GM12874 (cell line): ENCODE results near the gene REELD1.

Experiments
- TF ChIP-seq, protein P1 (sequence below): IDR thresholded peaks from 2 replicates; pipeline ENCODE4 v1.5.1; 2011; ENCODE audit warnings: low read depth, mild to moderate bottlenecking, control low read depth, low read length, moderate library complexity; ENCODE audit not compliant: insufficient read depth

Gene REELD1

GRCh38 chr4:146252969-146253611 lies 38.8 kb downstream of the REELD1 start:
- TF ChIP-seq, protein P1, sequence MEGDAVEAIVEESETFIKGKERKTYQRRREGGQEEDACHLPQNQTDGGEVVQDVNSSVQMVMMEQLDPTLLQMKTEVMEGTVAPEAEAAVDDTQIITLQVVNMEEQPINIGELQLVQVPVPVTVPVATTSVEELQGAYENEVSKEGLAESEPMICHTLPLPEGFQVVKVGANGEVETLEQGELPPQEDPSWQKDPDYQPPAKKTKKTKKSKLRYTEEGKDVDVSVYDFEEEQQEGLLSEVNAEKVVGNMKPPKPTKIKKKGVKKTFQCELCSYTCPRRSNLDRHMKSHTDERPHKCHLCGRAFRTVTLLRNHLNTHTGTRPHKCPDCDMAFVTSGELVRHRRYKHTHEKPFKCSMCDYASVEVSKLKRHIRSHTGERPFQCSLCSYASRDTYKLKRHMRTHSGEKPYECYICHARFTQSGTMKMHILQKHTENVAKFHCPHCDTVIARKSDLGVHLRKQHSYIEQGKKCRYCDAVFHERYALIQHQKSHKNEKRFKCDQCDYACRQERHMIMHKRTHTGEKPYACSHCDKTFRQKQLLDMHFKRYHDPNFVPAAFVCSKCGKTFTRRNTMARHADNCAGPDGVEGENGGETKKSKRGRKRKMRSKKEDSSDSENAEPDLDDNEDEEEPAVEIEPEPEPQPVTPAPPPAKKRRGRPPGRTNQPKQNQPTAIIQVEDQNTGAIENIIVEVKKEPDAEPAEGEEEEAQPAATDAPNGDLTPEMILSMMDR = no peak

DNA sequence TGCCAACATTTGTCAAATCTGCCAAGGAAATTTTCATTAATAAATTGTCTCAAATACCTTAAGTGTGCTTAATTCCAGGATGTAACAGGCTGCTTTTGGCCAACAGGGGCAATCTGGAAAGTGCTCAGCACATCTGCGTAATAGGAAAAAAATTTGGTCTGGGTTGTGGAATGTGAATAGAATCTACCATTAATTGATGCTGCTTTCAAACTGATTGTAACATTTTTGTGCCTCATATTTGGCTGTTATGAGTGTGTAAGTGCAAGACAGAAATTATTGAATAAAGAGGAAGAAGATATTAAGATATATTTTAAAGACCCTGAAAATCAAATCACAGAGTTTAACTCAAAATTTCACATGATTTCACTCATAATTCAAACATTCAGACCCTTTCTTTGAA lies 41.1 kb downstream of the REELD1 start:
- TF ChIP-seq, protein P1 = no peak

DNA sequence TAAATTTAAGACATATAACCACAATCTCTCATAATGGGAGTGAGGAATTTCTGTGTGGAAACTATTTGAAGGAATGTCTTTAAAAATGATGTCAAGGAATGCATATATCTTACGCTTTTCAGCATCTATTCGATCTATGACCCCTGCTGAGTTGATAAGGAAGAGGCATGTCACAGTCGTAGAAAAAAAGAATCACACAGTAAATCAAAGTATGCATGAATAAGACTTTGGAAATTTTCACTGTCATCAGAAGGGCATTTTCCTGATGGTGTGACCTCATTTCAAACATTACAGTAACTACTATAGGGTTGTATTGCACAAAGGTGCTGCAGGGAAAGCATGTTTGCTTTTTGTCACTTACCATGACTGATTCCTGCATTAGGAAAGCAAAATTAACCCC lies 41.5 kb downstream of the REELD1 start:
- TF ChIP-seq, protein P1 = no peak

DNA sequence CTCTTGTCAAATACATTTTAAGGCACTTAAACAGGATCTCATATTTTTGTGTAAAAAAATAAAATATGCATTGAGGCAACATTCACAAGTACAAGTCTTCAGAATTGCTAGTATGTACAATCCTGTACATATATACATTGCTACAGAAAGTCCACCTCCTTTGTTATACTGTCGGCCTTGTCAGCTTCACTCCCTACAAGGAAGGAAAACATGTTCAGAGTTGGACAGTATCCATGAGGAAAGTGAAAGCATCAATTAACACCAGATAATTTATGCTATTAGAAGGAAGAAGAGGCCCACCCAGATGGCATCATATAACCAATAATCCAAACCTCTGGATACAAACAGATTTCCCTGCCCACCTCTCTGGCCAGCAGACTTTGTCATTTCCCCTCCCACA lies 42.0 kb downstream of the REELD1 start:
- TF ChIP-seq, protein P1 = no peak

DNA sequence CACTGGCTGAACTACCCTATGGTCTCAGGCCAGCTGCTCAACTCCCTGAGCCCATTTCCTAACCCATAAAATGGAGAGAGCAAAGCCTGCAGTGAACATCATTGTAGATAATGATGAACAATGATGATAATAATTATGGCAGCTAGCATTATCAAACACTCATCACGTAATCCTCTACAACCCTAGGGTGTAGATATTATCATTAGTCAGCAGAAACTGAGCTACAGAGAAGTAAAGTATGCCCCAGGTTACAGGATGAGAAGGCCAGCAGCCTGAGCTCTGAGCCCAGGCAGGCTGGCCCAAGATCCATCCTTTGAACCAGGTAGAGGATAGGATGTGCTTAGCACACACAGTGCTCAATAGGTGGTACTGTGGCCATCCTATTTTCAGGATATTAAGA lies 43.2 kb downstream of the REELD1 start:
- TF ChIP-seq, protein P1 = no peak

GRCh38 chr4:146260521-146260920 lies 46.2 kb downstream of the REELD1 start:
- TF ChIP-seq, protein P1 = no peak

DNA sequence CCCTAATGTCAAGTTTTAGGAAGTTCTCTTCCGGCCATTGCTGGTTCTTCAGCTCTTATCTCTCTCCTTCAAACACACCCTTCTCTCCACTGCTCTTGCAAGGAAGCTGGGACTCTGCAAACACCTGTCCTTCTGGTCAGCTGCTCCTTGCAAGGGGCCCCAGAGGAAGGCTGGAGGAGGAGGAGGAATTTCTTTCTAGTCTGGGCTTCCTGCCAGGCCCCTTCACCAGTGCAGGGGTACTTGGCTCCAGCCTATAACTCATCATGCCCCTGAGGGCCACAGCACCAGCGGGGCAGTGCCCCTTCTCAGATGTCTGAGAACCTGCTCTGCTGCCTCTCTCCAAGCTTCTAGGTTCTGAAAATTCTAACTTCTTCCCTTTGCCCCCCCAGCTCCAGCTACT lies 46.7 kb downstream of the REELD1 start:
- TF ChIP-seq, protein P1 = no peak
